Activated naive CD4-positive, alpha-beta T cell treated with anti-CD3 and anti-CD28 coated beads, Interleukin-2, amount 50 U/mL, for 72 hours (primary cell): ENCODE results near the gene MYBPH. TPM values are rescaled to one million over a fixed set of nuclear protein-coding genes. Genes with fewer than 3 reads are reported as not detected.

ENCODE experiments used
- ATAC-seq, 2 donors: fragments of 150-1000 bp; cut with Tn5 transposase; 2 replicates each; pipeline ENCODE4 v1.10.0; 2021; ENCODE audit warnings: mild to moderate bottlenecking in 2 of 2, moderate library complexity in 2 of 2
- DNase-seq, 2 donors: peaks; one replicate each; pipeline ENCODE4 v3.0.0; 2021 to 2022; ENCODE audit warnings: low spot score in 2 of 2
- H3K27ac Mint-ChIP-seq, 2 donors: one replicate each; pipeline ENCODE4 v1.8.0; 2022; ENCODE audit warnings: mild to moderate bottlenecking in 2 of 2, mixed read lengths in 2 of 2
- H3K36me3 Mint-ChIP-seq, 2 donors: one replicate each; pipeline ENCODE4 v1.8.0; 2022; ENCODE audit warnings: mixed read lengths in 2 of 2
- H3K9me3 Mint-ChIP-seq, 2 donors: one replicate each; pipeline ENCODE4 v1.8.0; 2022; ENCODE audit warnings: mixed read lengths in 2 of 2
- total RNA-seq, 2 donors: library from RNA; stranded (reverse); gene quantifications; one replicate each; pipeline ENCODE4 v1.2.3, GENCODE V29; 2022

The MYBPH gene
- total RNA-seq, 2 donors from 2014 or later = not detected

DNA sequence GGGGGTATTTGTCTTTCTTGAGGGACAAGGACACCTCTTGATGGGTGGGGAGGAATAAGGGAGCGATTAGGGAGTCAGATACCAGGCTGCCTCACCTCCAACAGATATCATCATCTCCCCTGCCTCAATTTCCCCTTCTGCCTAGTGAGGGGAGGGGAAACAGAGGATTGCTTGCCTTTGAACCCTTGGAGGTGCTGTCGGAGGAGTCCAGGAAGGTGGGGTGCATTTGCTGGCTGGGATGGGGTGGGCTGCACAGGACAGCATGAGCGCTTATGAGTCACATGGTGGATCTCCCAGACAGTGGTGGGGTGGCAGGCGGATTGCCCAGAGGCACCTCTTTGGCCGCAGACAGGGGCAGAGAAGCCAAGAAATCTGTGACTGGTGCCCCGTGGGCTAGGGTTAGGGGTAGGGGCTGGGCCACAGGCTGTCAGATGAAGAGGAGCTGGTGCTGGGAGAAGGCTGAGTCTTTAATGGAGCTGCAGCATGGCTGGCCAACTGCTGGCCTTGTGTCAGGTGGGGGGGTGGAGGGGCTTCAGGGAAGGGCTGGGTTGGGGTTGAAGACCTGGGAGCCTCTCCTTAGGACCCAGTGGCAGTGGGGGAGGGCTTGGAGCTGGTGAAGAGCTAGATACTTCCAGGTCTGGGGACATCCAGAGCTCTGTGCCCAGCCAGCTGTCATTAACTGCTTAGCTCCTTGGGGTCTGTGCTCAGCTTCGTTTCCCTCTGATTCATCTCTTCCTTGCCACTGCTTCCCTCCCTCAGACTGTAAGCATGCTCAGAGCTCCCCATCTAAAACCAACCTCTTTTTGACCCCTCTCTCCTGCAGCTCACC is 55.1 kb downstream of the MYBPH start:
- DNase-seq = peak in 1 of 2 donors; percentile 30
- H3K9me3 Mint-ChIP-seq = no peaks in the 10 kb centered on the region
- ATAC-seq = no peak
- H3K36me3 Mint-ChIP-seq = no peaks in the 10 kb centered on the region
- H3K27ac Mint-ChIP-seq = no peak overlapping the region

Other genes starting within 250 kb of the MYBPH start
- gene KLHL12, start 248.6 kb downstream of the MYBPH start, total RNA-seq = 10 to 100 TPM; 31.7 to 36.3 TPM
- 10 to 100 TPM; 69.4 to 97.8 TPM for gene ADIPOR1, start 217.5 kb downstream of the MYBPH start, total RNA-seq
- gene CYB5R1, start 208.6 kb downstream of the MYBPH start, total RNA-seq = 10 to 100 TPM; 15.2 to 26.7 TPM
- 10 to 100 TPM; 67.5 to 92.0 TPM for gene TMEM183A, start 168.5 kb downstream of the MYBPH start, total RNA-seq
- 100 to 1,000 TPM in 1 of 2 donors, 1 to 10 TPM in 1; 1.9 to 112 TPM for gene PPFIA4, start 149.3 kb downstream of the MYBPH start, total RNA-seq
- gene MYOG, start 89.8 kb downstream of the MYBPH start, total RNA-seq = not detected
- gene ADORA1, start 48.1 kb downstream of the MYBPH start, total RNA-seq = not detected
- gene CHI3L1, start 10.9 kb upstream of the MYBPH start, total RNA-seq = under 1 TPM in 1 of 2 donors, not detected in 1; 0.49 TPM
- gene CHIT1, start 53.8 kb upstream of the MYBPH start, total RNA-seq = 1 to 10 TPM; 1.3 to 2.2 TPM
- gene BTG2, start 129.7 kb upstream of the MYBPH start, total RNA-seq = 100 to 1,000 TPM in 1 of 2 donors, 10 to 100 TPM in 1; 87.2 to 185 TPM
- 1 to 10 TPM in 1 of 2 donors, under 1 TPM in 1; 0.68 to 1.4 TPM for gene FMOD, start 175.3 kb upstream of the MYBPH start, total RNA-seq